GM23338 (cell line): ENCODE results near the gene POMGNT1. TPM values are rescaled to one million over a fixed set of nuclear protein-coding genes. Genes with fewer than 3 reads are reported as not detected.

Experiments
- ATAC-seq: fragments of 200-7000 bp; cut with Tn5 transposase; 3 replicates; pipeline ENCODE4 v1.9.1; 2020
- DNase-seq: peaks from one replicate; pipeline ENCODE4 v3.0.0-alpha.2; 2015; ENCODE audit warnings: low spot score
- H2AFZ ChIP-seq: fragments of 200-600 bp; sonication (generic); 2 replicates; pipeline ENCODE4 v1.8.0; 2016; ENCODE audit warnings: antibody characterized with exemption, mild to moderate bottlenecking, moderate library complexity
- H3F3A ChIP-seq: fragments of 200-600 bp; sonication (generic); replicated peaks from 2 replicates; pipeline ENCODE4 v1.8.0; 2017; ENCODE audit warnings: antibody characterized with exemption, mixed run types, low read depth
- H3K27ac ChIP-seq: fragments of 200-600 bp; sonication (generic); 2 replicates; pipeline ENCODE4 v1.6.1; 2016; ENCODE audit warnings: low read depth
- H3K27me3 ChIP-seq: fragments of 200-600 bp; sonication (generic); 2 replicates; pipeline ENCODE4 v1.8.0; 2016; ENCODE audit warnings: mild to moderate bottlenecking, mixed run types, moderate library complexity; ENCODE audit not compliant: insufficient read depth
- H3K36me3 ChIP-seq: fragments of 200-600 bp; sonication (generic); 2 replicates; pipeline ENCODE4 v1.8.0; 2016; ENCODE audit warnings: mild to moderate bottlenecking; ENCODE audit not compliant: insufficient read depth
- H3K4me1 ChIP-seq: fragments of 200-600 bp; sonication (generic); 2 replicates; pipeline ENCODE4 v1.8.0; 2016; ENCODE audit warnings: mild to moderate bottlenecking, moderate library complexity; ENCODE audit not compliant: insufficient read depth
- H3K4me2 ChIP-seq: fragments of 200-600 bp; sonication (generic); 2 replicates; pipeline ENCODE4 v1.7.1; 2017; ENCODE audit warnings: mixed run types
- H3K4me3 ChIP-seq: fragments of 200-600 bp; sonication (generic); 2 replicates; pipeline ENCODE4 v1.6.1; 2016; ENCODE audit warnings: mixed run types
- H3K79me2 ChIP-seq: fragments of 200-600 bp; sonication (generic); replicated peaks from 2 replicates; pipeline ENCODE4 v1.8.0; 2017; ENCODE audit warnings: mild to moderate bottlenecking; ENCODE audit not compliant: insufficient read depth
- H3K9me2 ChIP-seq: fragments of 200-600 bp; sonication (generic); 2 replicates; pipeline ENCODE4 v1.8.0; 2017; ENCODE audit not compliant: insufficient read depth
- H4K20me1 ChIP-seq: fragments of 200-600 bp; sonication (generic); replicated peaks from 2 replicates; pipeline ENCODE4 v1.8.0; 2017; ENCODE audit warnings: mild to moderate bottlenecking; ENCODE audit not compliant: insufficient read depth
- H3K27ac Mint-ChIP-seq: 2 replicates; pipeline ENCODE4 v1.8.0; 2020; ENCODE audit warnings: inconsistent platforms, mild to moderate bottlenecking, moderate library complexity, mixed read lengths
- H3K27me3 Mint-ChIP-seq: 3 replicates; pipeline ENCODE4 v1.8.0; 2022; ENCODE audit warnings: low read depth, mild to moderate bottlenecking, moderate library complexity, mixed read lengths, inconsistent platforms; ENCODE audit not compliant: insufficient read depth, poor library complexity
- H3K36me3 Mint-ChIP-seq: 3 replicates; pipeline ENCODE4 v1.8.0; 2021; ENCODE audit warnings: low read depth, mild to moderate bottlenecking, inconsistent platforms, moderate library complexity, mixed read lengths
- H3K4me1 Mint-ChIP-seq: 3 replicates; pipeline ENCODE4 v1.8.0; 2020; ENCODE audit warnings: mild to moderate bottlenecking, inconsistent platforms, mixed read lengths
- H3K4me3 Mint-ChIP-seq: 3 replicates; pipeline ENCODE4 v1.8.0; 2021; ENCODE audit warnings: moderate library complexity, mild to moderate bottlenecking, inconsistent platforms, mixed read lengths
- H3K9me3 Mint-ChIP-seq: 3 replicates; pipeline ENCODE4 v1.8.0; 2020; ENCODE audit warnings: moderate library complexity, mild to moderate bottlenecking, inconsistent platforms, mixed read lengths
- CREB1 ChIP-seq: fragments of 250-450 bp; sonication (Bioruptor Pico); IDR thresholded peaks from 2 replicates; pipeline ENCODE4 v1.5.0; 2020; ENCODE audit warnings: low read depth, mild to moderate bottlenecking, moderate library complexity
- JUNB ChIP-seq: IDR thresholded peaks from one replicate; pipeline ENCODE4 v1.6.1; 2016; ENCODE audit warnings: antibody characterized with exemption; ENCODE audit not compliant: unreplicated experiment
- NANOG ChIP-seq: IDR thresholded peaks from 2 replicates; pipeline ENCODE4 v1.6.1; 2016; ENCODE audit warnings: antibody characterized with exemption, borderline replicate concordance
- POLR2AphosphoS5 ChIP-seq: IDR thresholded peaks from 2 replicates; pipeline ENCODE4 v1.6.1; 2016; ENCODE audit warnings: antibody characterized with exemption, low read depth
- STAT1 ChIP-seq: IDR thresholded peaks from one replicate; pipeline ENCODE4 v1.6.1; 2016; ENCODE audit warnings: antibody characterized with exemption; ENCODE audit not compliant: unreplicated experiment
- ZNF114 ChIP-seq: fragments of 250-450 bp; sonication (Bioruptor Pico); IDR thresholded peaks from 2 replicates; pipeline ENCODE4 v1.5.0; 2020; ENCODE audit warnings: mild to moderate bottlenecking, moderate library complexity
- ZNF331 ChIP-seq: fragments of 250-450 bp; sonication (Bioruptor Pico); IDR thresholded peaks from 2 replicates; pipeline ENCODE4 v1.5.0; 2020; ENCODE audit warnings: low read depth, mild to moderate bottlenecking, moderate library complexity
- polyA plus RNA-seq: library from polyadenylated mRNA; unstranded; fragments of >200 nt; fragmentation: Nextera tagmentation; extraction: Ambion mirVana; gene quantifications from 2 replicates; pipeline ENCODE4 v1.2.1, GENCODE V29; 2016
- total RNA-seq: library from RNA; depleted of rRNA; stranded (reverse); fragments of >200 nt; shearing (Covaris generic); gene quantifications from 2 replicates; pipeline ENCODE4 v1.2.3, GENCODE V29; 2014
- TF ChIP-seq, protein P1 (sequence below): IDR thresholded peaks from 2 replicates; pipeline ENCODE4 v1.6.1; 2016; ENCODE audit warnings: antibody characterized with exemption
- TF ChIP-seq, protein P2 (sequence below): fragments of 250-450 bp; sonication (Bioruptor Pico); IDR thresholded peaks from 2 replicates; pipeline ENCODE4 v1.5.0; 2020; ENCODE audit warnings: mild to moderate bottlenecking, moderate library complexity
- TF ChIP-seq, protein P3 (sequence below), 2 experiments: fragments of 200-600 bp in 1 of 2; sonication (generic) in 1 of 2; conservative IDR thresholded peaks; 2 replicates each; pipeline versions ENCODE4 v1.5.1 to v1.6.1; 2016 to 2017; ENCODE audit warnings: antibody characterized with exemption in 2 of 2, low read depth in 2 of 2, mild to moderate bottlenecking in 2 of 2, moderate library complexity in 1 of 2

The POMGNT1 gene
- total and polyA plus RNA-seq, 2 experiments from 2014 or later, result 24.3 to 32.1 TPM

DNA sequence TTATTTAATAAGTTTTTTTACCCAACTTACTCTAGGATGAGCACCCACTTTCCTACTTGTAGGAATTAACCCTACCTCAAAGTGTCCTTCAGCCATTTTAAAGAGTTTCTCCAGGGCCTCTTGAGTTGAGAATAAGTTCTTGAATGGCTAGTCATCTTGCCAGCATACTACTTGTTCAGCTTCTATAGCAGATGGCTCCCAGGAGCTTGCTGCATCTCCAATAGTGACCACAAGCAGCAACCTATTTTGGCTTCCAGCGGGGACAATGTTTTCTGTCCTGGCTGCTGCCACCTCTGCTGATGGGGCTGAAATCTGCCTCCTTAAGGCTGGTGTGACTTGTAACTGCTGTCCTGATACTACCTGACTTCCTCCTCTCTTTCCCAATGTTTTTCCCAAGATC is 45.0 kb downstream of the POMGNT1 start:
- no peaks in the 10 kb centered on the region for H3K79me2 ChIP-seq
- no peaks in the 10 kb centered on the region for H3K27me3 ChIP-seq
- no peak for TF ChIP-seq ZNF114 (CRISPR knock-in tag)
- TF ChIP-seq, protein P1, sequence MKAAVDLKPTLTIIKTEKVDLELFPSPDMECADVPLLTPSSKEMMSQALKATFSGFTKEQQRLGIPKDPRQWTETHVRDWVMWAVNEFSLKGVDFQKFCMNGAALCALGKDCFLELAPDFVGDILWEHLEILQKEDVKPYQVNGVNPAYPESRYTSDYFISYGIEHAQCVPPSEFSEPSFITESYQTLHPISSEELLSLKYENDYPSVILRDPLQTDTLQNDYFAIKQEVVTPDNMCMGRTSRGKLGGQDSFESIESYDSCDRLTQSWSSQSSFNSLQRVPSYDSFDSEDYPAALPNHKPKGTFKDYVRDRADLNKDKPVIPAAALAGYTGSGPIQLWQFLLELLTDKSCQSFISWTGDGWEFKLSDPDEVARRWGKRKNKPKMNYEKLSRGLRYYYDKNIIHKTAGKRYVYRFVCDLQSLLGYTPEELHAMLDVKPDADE, result no peak
- TF ChIP-seq ZNF331 (CRISPR knock-in tag), result no peak
- TF ChIP-seq STAT1, result no peak
- H3K4me1 ChIP-seq, result no peaks in the 10 kb centered on the region; the same call in none of the 2 replicates
- Mint-ChIP-seq H3K9me3 (no peaks in the 10 kb centered on the region), H3K27ac (no peak overlapping the region), H3K4me3 (no peak overlapping the region), H3K27me3 (peaks cover 5% of the 10 kb centered on the region), H3K36me3 (no peaks in the 10 kb centered on the region), H3K4me1 (peaks cover 7% of the 10 kb centered on the region)
- no peak for DNase-seq
- ATAC-seq, result no peak
- no peaks in the 10 kb centered on the region for H3K9me2 ChIP-seq
- H2AFZ ChIP-seq, result no peak overlapping the region
- H4K20me1 ChIP-seq, result no peaks in the 10 kb centered on the region
- no peak overlapping the region for H3K4me3 ChIP-seq
- H3K4me2 ChIP-seq, result no peak overlapping the region
- H3K27ac ChIP-seq, result no peak overlapping the region
- no peaks in the 10 kb centered on the region for H3K36me3 ChIP-seq
- no peaks in the 10 kb centered on the region for H3F3A ChIP-seq

DNA sequence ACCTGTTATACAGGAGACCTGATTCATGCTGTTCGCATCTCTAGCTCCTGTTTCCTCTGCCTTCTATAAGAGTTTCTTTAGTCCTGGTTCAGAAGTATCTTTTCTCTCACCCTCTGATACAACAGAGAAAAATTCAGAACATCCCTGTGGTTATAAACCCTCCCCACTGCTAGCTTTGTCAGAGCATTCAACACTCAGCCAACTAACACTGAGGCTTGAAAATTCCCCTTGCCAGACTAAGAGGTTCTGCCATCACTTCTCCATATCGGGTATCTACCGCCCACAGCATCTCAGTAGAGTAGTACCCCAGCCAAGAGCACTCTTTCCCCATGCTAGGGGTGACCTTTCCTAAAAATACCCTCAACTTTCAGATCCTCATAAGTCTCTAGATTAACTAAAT is 46.2 kb downstream of the POMGNT1 start:
- H3K27ac ChIP-seq, result no peak overlapping the region
- H3K27me3 ChIP-seq, result no peaks in the 10 kb centered on the region
- H3K36me3 Mint-ChIP-seq, result no peaks in the 10 kb centered on the region
- no peak overlapping the region for H3K27ac Mint-ChIP-seq
- ATAC-seq (no peak), DNase-seq (no peak)
- no peaks in the 10 kb centered on the region for H3F3A ChIP-seq
- no peak overlapping the region for H2AFZ ChIP-seq
- H3K4me1 Mint-ChIP-seq, result peaks cover 7% of the 10 kb centered on the region
- H3K36me3 ChIP-seq, result no peaks in the 10 kb centered on the region
- TF ChIP-seq, protein P1, result no peak
- no peak for TF ChIP-seq JUNB
- TF ChIP-seq POLR2AphosphoS5, result no peak
- no peak for TF ChIP-seq CREB1 (CRISPR knock-in tag)
- TF ChIP-seq STAT1, result no peak
- TF ChIP-seq NANOG, result no peak
- TF ChIP-seq, protein P2, sequence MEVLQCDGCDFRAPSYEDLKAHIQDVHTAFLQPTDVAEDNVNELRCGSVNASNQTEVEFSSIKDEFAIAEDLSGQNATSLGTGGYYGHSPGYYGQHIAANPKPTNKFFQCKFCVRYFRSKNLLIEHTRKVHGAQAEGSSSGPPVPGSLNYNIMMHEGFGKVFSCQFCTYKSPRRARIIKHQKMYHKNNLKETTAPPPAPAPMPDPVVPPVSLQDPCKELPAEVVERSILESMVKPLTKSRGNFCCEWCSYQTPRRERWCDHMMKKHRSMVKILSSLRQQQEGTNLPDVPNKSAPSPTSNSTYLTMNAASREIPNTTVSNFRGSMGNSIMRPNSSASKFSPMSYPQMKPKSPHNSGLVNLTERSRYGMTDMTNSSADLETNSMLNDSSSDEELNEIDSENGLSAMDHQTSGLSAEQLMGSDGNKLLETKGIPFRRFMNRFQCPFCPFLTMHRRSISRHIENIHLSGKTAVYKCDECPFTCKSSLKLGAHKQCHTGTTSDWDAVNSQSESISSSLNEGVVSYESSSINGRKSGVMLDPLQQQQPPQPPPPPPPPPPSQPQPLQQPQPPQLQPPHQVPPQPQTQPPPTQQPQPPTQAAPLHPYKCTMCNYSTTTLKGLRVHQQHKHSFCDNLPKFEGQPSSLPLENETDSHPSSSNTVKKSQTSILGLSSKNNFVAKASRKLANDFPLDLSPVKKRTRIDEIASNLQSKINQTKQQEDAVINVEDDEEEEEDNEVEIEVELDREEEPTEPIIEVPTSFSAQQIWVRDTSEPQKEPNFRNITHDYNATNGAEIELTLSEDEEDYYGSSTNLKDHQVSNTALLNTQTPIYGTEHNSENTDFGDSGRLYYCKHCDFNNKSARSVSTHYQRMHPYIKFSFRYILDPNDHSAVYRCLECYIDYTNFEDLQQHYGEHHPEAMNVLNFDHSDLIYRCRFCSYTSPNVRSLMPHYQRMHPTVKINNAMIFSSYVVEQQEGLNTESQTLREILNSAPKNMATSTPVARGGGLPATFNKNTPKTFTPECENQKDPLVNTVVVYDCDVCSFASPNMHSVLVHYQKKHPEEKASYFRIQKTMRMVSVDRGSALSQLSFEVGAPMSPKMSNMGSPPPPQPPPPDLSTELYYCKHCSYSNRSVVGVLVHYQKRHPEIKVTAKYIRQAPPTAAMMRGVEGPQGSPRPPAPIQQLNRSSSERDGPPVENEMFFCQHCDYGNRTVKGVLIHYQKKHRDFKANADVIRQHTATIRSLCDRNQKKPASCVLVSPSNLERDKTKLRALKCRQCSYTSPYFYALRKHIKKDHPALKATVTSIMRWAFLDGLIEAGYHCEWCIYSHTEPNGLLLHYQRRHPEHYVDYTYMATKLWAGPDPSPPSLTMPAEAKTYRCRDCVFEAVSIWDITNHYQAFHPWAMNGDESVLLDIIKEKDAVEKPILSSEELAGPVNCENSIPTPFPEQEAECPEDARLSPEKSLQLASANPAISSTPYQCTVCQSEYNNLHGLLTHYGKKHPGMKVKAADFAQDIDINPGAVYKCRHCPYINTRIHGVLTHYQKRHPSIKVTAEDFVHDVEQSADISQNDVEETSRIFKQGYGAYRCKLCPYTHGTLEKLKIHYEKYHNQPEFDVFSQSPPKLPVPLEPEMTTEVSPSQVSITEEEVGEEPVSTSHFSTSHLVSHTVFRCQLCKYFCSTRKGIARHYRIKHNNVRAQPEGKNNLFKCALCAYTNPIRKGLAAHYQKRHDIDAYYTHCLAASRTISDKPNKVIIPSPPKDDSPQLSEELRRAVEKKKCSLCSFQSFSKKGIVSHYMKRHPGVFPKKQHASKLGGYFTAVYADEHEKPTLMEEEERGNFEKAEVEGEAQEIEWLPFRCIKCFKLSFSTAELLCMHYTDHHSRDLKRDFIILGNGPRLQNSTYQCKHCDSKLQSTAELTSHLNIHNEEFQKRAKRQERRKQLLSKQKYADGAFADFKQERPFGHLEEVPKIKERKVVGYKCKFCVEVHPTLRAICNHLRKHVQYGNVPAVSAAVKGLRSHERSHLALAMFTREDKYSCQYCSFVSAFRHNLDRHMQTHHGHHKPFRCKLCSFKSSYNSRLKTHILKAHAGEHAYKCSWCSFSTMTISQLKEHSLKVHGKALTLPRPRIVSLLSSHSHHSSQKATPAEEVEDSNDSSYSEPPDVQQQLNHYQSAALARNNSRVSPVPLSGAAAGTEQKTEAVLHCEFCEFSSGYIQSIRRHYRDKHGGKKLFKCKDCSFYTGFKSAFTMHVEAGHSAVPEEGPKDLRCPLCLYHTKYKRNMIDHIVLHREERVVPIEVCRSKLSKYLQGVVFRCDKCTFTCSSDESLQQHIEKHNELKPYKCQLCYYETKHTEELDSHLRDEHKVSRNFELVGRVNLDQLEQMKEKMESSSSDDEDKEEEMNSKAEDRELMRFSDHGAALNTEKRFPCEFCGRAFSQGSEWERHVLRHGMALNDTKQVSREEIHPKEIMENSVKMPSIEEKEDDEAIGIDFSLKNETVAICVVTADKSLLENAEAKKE (CRISPR knock-in tag), result no peak
- TF ChIP-seq, protein P3, sequence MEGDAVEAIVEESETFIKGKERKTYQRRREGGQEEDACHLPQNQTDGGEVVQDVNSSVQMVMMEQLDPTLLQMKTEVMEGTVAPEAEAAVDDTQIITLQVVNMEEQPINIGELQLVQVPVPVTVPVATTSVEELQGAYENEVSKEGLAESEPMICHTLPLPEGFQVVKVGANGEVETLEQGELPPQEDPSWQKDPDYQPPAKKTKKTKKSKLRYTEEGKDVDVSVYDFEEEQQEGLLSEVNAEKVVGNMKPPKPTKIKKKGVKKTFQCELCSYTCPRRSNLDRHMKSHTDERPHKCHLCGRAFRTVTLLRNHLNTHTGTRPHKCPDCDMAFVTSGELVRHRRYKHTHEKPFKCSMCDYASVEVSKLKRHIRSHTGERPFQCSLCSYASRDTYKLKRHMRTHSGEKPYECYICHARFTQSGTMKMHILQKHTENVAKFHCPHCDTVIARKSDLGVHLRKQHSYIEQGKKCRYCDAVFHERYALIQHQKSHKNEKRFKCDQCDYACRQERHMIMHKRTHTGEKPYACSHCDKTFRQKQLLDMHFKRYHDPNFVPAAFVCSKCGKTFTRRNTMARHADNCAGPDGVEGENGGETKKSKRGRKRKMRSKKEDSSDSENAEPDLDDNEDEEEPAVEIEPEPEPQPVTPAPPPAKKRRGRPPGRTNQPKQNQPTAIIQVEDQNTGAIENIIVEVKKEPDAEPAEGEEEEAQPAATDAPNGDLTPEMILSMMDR (conservative IDR thresholded peaks at IDR 0.05; ENCODE audit: low read depth in 2 of 2), result no peak
- no peak overlapping the region for H3K4me3 Mint-ChIP-seq
- no peaks in the 10 kb centered on the region for H3K9me3 Mint-ChIP-seq
- H3K4me2 ChIP-seq, result no peak overlapping the region
- H3K9me2 ChIP-seq, result no peaks in the 10 kb centered on the region
- H3K79me2 ChIP-seq, result no peaks in the 10 kb centered on the region
- H3K4me3 ChIP-seq, result no peak overlapping the region
- no peaks in the 10 kb centered on the region for H4K20me1 ChIP-seq
- H3K27me3 Mint-ChIP-seq, result peaks cover 6% of the 10 kb centered on the region
- H3K4me1 ChIP-seq, result no peaks in the 10 kb centered on the region; the same call in none of the 2 replicates
